Stimulated activated CD8-positive, alpha-beta memory T cell treated with anti-CD3 and anti-CD28 coated beads, Interleukin-12 subunit alpha, Interleukin-12 subunit beta, amount 100 ng/mL, for 4 hours (primary cell): ENCODE measurements around the gene MXD3.
"Not testable (repeated sequence)": the region's sequence is repeated elsewhere in the genome, so short reads cannot be mapped to it uniquely, and the experiment has no call there.

Source experiments
- DNase-seq: peaks from one replicate; pipeline ENCODE4 v3.0.0-alpha.2; 2020; ENCODE audit warnings: low read depth

The MXD3 gene

DNA sequence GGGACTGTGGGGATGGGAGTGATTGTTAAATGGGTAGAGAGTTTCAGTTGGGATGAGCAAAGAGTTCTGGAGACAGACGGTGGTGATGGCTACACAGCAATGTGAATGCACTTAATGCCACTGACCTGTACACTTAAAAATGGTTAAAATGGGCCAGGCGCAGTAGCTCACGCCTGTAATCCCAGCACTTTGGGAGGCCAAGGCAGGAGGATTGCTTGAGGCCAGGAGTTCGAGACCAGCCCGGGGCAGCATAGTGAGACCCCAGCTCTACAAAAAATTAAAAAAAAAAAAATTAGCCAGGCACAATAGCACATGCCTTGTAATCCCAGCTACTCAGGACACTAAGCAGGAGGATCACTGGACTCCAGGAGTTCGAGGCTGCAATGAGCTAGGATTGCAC lies 32.1 kb upstream of the MXD3 start:
- DNase-seq = no peak

DNA sequence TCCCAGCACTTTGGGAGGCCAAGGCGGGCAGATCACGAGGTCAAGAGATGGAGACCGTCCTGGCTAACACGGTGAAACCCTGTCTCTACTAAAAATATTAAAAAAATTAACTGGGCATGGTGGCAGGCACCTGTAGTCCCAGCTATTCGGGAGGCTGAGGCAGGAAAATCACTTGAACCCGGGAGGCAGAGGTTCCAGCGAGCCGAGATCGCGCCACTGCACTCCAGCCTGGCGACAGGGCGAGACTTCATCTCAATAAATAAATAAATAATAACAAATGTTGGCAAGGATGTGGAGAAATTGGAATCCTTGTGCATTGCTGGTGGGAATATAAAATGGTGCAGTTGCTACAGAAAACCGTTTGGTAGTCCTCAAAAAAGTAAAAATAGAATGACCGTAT lies 31.3 kb upstream of the MXD3 start:
- DNase-seq = not testable (repeated sequence)

DNA sequence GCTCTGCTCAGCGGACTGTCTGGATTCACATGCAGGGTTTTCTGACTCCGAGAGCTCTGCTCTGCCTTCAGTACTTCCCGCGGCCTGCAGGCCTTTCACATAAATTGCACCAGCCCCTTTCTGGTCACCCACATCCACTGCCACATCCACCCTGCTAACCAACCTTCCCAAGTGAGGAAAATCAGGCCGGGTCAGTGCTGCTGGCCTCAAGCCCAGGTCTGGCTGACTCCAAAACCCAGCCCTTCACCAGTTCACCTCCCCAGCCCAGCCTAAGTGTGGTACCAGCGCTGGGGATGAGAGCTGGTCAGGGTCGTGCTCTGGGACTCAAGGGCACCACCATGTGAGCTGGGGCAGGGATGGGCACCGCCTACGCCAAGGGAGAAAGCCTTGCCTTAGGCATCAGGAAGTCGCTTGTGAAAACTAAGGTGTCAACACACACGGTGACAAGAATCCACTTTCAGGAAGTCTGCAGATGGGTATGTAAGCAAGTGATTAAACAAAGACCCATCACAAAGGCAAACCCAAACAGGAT lies 27.5 kb upstream of the MXD3 start:
- DNase-seq = no peak

GRCh38 chr5:177338251-177339106 lies 26.8 kb upstream of the MXD3 start:
- DNase-seq = no peak

DNA sequence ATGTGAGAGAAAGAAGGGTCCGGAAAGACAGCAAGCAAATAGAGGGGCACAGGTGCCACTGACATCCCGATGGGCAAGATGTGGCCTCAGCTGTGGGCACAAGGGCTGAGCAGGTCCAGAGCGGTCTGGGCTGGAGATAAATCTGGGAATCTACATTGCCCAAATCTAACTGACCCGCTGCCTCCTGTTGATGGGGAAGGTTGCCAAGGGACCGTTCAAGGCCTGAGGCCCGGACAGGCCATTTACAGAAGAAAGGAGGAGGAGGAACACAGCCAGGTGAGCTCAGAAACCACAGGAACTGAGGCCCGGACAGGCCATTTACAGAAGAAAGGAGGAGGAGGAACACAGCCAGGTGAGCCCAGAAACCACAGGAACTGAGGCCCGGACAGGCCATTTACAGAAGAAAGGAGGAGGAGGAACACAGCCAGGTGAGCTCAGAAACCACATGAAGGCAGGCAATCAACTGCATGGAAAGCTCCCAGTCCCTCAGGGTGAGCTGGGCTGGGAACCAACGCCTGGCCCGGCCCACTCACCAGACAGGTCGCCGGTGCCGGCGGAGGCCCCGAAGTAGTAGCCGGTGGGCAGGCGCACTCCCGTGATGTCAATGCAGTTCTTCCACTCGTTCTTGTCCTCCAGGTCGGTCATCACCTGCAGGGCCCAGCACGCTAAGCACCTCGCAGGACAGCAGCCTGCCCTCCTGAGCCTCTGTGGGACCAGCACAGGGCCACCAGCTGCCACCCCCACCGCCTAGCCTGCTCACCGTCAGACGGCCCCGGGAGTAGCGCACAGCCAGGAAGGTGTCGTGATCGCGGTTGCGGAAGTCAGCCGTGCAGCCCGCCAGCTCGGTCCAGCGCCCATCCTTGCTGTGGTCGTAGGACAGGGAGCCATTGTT lies 25.2 kb upstream of the MXD3 start:
- no peak for DNase-seq

GRCh38 chr5:177336112-177336511 lies 24.4 kb upstream of the MXD3 start:
- no peak for DNase-seq

- DNase-seq = no peak
Observed at GRCh38 chr5:177335701-177336065, 24.0 kb upstream of the MXD3 start.

DNA sequence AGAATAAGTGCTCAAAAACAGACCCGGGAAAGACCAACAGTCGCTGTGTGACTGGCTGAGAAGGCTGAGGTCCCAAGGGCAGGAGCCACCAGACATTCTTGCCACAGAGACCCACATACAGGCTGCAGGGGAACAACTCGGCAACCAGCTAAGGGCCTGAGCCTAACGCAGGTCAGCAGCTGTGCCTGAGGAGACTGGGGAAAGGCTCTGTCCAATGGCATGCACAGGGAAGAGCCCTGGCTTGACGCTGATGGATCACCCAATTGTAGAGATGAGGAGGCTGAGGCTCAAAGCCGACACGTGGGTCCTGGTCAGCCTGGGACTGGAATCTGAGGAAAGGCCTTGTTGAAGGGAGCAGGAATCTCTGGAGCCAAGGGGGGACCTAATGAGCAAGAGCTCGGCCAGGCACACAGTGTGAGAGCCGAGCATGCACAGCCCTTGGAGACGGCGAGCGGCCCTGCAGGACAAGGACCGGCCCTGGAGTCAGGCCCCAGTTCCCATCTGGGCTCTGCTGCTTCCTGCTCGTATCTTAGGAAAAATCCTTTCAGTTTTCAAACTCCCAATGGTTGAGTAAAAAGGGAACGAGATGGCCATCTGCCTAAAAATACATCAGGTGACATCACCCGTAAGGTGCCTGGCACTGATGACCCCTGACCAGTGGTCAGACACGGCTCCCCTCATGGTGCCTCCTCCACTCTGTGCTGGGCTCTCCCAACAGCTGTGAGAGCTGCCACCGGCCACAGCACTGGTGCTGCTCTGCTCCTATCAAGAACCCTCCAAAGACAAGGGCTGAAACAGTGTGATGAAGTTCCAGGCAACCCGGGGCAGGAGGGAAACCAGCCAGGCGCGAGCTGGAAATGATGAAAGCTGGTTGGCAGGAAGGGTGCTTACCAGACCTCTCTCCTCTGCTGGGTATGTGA lies 23.3 kb upstream of the MXD3 start:
- no peak for DNase-seq

GRCh38 chr5:177334155-177334551 lies 22.5 kb upstream of the MXD3 start:
- no peak for DNase-seq

DNA sequence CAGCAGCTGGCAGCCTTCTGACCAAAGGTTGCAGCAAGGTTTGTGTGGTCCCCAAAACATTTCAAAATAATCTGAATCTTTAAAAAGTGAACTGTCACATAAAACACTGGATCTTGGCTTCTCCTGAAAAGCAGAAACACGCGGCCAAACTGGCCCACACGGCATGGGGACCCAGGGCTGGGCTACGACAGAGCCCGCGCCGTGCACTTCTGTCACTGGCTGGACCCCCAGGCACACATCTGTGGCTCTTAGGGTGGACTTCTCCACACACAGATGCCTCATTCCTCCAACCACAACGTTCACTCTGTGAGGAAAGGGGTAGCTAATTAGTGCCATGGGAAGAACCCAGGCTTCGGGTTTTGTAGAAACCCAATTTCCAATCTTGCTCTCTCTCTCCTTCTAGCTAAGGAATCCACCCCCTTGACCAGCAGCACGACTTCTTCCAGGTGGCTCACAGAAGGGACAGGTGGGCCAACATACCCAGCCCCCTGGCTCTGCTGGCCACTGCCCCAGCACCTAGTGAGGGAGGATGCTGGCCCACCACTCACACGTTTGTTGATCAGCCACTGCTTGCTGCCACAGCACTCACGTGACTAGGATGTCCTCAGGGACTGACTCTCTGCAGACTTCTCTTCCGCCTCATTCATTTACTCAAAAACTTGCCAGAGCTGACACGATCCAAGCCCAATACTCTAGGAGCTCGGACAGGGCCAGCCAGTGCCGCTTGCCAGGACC lies 21.9 kb upstream of the MXD3 start:
- no peak for DNase-seq

- DNase-seq = no peak
Observed at GRCh38 chr5:177332896-177333260, 21.2 kb upstream of the MXD3 start.

DNA sequence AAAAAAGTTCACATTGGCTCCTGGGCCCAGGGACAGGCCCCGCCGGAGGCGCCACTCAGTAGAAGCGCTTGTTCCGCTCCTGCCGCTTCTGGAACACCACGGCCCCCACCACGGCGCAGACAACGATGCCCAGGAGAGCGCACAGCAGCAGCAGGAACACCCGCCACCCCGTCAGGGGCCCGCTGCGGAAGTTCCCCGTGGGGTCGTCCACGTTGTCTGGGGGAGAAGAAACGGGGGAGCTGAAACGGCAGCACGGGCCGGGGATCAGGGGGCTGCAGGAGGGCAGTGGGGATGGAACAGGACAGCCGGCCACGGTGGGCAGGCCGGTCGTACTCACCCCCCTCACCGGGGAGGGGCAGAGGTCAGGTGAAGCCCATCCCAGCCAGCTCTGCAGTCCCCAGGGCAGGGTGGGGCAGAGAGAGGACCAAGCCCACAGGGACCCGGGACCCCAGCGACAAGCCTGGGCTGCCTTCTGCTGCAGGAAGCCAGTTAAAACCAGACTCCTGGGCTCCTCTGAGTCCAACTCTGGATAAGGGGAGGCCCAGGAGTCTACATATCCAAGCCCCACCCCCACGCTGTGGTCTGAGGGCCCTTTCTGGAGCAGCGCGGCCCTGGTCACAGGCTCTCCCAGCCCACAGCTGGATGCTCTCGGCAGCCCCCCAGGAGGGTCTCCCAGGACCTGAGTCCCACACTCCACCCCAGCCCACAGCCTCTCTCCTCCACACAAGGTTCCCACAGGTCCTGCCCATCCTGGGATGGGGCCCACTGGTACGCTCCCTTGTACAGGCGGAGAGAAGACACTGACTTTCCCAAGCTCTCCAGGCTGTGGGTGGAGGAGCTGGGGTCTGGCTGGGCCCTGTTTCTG lies 20.6 kb upstream of the MXD3 start:
- DNase-seq = no peak

GRCh38 chr5:177330991-177331842 lies 19.5 kb upstream of the MXD3 start:
- DNase-seq = no peak

DNA sequence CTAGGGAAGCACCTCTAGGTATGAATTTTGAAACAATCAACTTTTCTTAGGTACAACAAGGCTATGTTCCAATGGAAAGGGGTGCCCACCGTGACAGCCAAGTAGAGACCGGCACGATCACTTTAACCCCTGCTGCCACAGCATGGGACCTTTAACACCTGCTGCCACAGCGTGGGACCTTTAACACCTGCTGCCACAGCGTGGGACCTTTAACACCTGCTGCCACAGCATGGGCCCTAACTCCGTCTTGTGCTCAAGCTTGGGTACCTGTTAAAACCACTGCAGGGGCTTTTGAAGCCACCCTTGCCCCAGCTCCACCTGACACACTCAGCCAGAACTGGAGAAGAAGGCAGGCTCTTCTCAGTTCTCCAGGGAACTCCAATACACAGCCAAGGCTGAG lies 18.2 kb upstream of the MXD3 start:
- no peak for DNase-seq

GRCh38 chr5:177328545-177329231 lies 17.0 kb upstream of the MXD3 start:
- DNase-seq = no peak

GRCh38 chr5:177327539-177328522 lies 16.1 kb upstream of the MXD3 start:
- no peak for DNase-seq

DNA sequence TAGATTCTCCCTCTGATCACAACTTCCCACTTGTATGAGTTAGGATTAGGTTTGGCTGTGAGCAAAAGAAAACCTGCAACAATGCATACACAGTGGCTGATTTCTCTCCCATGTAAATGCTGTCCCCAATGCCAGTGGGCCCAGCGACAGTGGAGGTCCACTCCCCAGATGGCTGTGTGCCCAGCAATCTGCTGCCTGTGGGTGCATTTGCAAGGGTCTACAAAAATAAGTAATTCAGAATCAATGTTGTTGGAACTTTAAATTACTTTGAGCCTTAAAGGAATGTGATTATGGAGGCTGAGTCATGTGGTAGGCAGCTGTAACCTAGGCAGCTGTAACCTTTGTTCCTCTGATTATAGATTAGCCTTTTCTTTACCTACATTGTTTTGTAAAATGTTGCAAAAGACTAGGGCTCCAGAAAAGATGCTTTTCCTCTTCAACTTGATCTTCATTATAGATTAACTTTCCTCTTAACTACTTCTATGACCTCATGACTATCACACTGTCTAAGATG lies 14.2 kb upstream of the MXD3 start:
- DNase-seq = no peak
